ENCODE data around the gene RASD1.

DNA sequence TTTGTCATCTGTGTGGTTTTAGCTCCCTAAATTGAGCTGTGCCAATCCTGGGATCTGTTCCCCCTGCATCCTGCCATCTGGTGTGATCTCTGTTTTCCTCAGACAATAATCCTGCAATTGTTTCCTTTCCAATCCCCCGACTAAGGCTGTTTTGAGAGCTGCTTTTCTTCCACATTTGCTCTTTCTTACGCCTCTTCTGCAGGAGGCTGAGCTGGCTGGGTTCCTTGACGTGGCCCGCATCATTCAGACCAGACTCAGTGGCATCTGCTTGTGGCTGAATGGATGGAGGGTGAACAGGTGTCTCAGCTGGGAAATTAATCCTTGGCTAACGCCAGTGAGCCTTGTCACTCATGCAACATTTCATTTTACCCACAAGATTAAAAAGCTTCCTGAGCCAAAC is 29.2 kb downstream of the RASD1 start:
- TF ChIP-seq, protein P1, sequence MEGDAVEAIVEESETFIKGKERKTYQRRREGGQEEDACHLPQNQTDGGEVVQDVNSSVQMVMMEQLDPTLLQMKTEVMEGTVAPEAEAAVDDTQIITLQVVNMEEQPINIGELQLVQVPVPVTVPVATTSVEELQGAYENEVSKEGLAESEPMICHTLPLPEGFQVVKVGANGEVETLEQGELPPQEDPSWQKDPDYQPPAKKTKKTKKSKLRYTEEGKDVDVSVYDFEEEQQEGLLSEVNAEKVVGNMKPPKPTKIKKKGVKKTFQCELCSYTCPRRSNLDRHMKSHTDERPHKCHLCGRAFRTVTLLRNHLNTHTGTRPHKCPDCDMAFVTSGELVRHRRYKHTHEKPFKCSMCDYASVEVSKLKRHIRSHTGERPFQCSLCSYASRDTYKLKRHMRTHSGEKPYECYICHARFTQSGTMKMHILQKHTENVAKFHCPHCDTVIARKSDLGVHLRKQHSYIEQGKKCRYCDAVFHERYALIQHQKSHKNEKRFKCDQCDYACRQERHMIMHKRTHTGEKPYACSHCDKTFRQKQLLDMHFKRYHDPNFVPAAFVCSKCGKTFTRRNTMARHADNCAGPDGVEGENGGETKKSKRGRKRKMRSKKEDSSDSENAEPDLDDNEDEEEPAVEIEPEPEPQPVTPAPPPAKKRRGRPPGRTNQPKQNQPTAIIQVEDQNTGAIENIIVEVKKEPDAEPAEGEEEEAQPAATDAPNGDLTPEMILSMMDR (IDR thresholded peaks at IDR 0.05; ENCODE audit: poor library complexity) = no peak
- no peak for TF ChIP-seq EZH2phosphoT487 (IDR thresholded peaks at IDR 0.05; ENCODE audit: low read depth, severe bottlenecking, unreplicated experiment)
